A549 (cell line): Measurements from ENCODE around the gene HGFAC. TPM values are rescaled to one million over a fixed set of nuclear protein-coding genes. Genes with fewer than 3 reads are reported as not detected.

ENCODE experiments used
- ATAC-seq, 2 experiments: fragments of 200-7000 bp in 1 of 2; fragments of >200 bp in 1 of 2; cut with Nextera tagmentation in 1 of 2; cut with Tn5 transposase in 1 of 2; 3 replicates each; pipeline versions ENCODE4 v1.8.0 to v1.9.1; 2018 to 2020; ENCODE audit warnings: mild to moderate bottlenecking in 1 of 2, moderate library complexity in 1 of 2
- CTCF ChIA-PET: fragments of 300-600 bp; sonication (Branson Sonifier 250); formaldehyde crosslinking; extraction: SDS; loops from one replicate; lab custom pipeline; 2021; ENCODE audit warnings: antibody characterized with exemption, inconsistent platforms; lab: Yijun Ruan, JAX
- POLR2A ChIA-PET: fragments of 350-600 bp; formaldehyde crosslinking; extraction: SDS; loops from one replicate; lab custom pipeline; 2021; ENCODE audit warnings: antibody characterized with exemption, inconsistent platforms; lab: Yijun Ruan, JAX
- DNase-seq, 2 experiments: peaks; one replicate each; pipeline versions ENCODE4 v3.0.0 to v3.0.0-alpha.2; 2011 to 2016; ENCODE audit warnings: low read depth in 1 of 2, low spot score in 1 of 2
- FAIRE-seq: peaks from 2 replicates; lab custom pipeline; 2011; peaks lifted over from hg19 to GRCh38; lab: Jason Lieb, UNC
- H3K27ac ChIP-seq, 2 experiments: fragments of >200 bp; sonication (Bioruptor Twin); formaldehyde crosslinking; 3 replicates each; pipeline ENCODE4 v1.5.1; 2016 to 2017
- H3K4me1 ChIP-seq: fragments of >200 bp; sonication (Bioruptor Twin); formaldehyde crosslinking; 3 replicates; pipeline ENCODE4 v1.6.1; 2016
- H3K4me2 ChIP-seq: fragments of >200 bp; sonication (Bioruptor Twin); formaldehyde crosslinking; 3 replicates; pipeline ENCODE4 v1.6.1; 2016
- H3K4me3 ChIP-seq: fragments of >200 bp; sonication (Bioruptor Twin); formaldehyde crosslinking; 3 replicates; pipeline ENCODE4 v1.5.1; 2016
- H3K9me3 ChIP-seq: fragments of >200 bp; sonication (Bioruptor Twin); formaldehyde crosslinking; 3 replicates; pipeline ENCODE4 v1.6.1; 2016
- ESRRA ChIP-seq: fragments of 150-350 bp; IDR thresholded peaks from 2 replicates; pipeline ENCODE4 v1.6.1; 2014; ENCODE audit warnings: mild to moderate bottlenecking, low read length, borderline replicate concordance
- FOSL2 ChIP-seq, 2 experiments: fragments of 450-650 bp in 1 of 2; fragments of >200 bp in 1 of 2; sonication (Bioruptor Twin) in 1 of 2; formaldehyde crosslinking; IDR thresholded peaks; 2 replicates each; pipeline versions ENCODE4 v1.5.0 to v1.6.1; 2016 to 2020; ENCODE audit warnings: mild to moderate bottlenecking in 1 of 2, moderate library complexity in 1 of 2
- HDAC2 ChIP-seq: fragments of 200-600 bp; sonication (generic); IDR thresholded peaks from 2 replicates; pipeline ENCODE4 v1.6.1; 2016
- HOXA7 ChIP-seq: fragments of 250-450 bp; sonication (Bioruptor Pico); IDR thresholded peaks from 2 replicates; pipeline ENCODE4 v1.5.0; 2020; ENCODE audit warnings: mild to moderate bottlenecking, moderate library complexity
- KDM5A ChIP-seq: fragments of 200-600 bp; sonication (generic); IDR thresholded peaks from 2 replicates; pipeline ENCODE4 v1.6.1; 2016; ENCODE audit warnings: antibody characterized with exemption, mild to moderate bottlenecking
- NFE2L2 ChIP-seq: fragments of 150-350 bp; conservative IDR thresholded peaks from 2 replicates; pipeline ENCODE4 v1.6.1; 2014; ENCODE audit warnings: low read length
- NPAS2 ChIP-seq: fragments of 250-450 bp; sonication (Bioruptor Pico); IDR thresholded peaks from 2 replicates; pipeline ENCODE4 v1.8.0; 2022; ENCODE audit warnings: mild to moderate bottlenecking, moderate library complexity, borderline replicate concordance
- POLR2AphosphoS2 ChIP-seq: conservative IDR thresholded peaks from 2 replicates; pipeline ENCODE4 v1.6.1; 2012; ENCODE audit warnings: low read length, improper control_type of control experiment, inconsistent platforms
- RARB ChIP-seq: fragments of 250-450 bp; sonication (Bioruptor Pico); IDR thresholded peaks from 2 replicates; pipeline ENCODE4 v1.8.0; 2021; ENCODE audit warnings: mild to moderate bottlenecking, moderate library complexity
- RCOR1 ChIP-seq: fragments of 150-350 bp; IDR thresholded peaks from 2 replicates; pipeline ENCODE4 v1.6.1; 2014; ENCODE audit warnings: antibody characterized with exemption, low read length, low read depth
- SMC3 ChIP-seq: fragments of >200 bp; sonication (Bioruptor Twin); formaldehyde crosslinking; IDR thresholded peaks from 3 replicates; pipeline ENCODE4 v1.6.1; 2018; ENCODE audit warnings: inconsistent platforms
- ZFP36 ChIP-seq: fragments of 450-650 bp; IDR thresholded peaks from 2 replicates; pipeline ENCODE4 v1.6.1; 2014; ENCODE audit warnings: borderline replicate concordance; ENCODE audit not compliant: partially characterized antibody
- WGBS: methylation state at CpG from one replicate; pipeline ENCODE4 v1.1.6; 2017; ENCODE audit errors: missing lambda C conversion rate; 5-methylcytosine and 5-hydroxymethylcytosine counted together
- polyA plus RNA-seq, 4 experiments: library from polyadenylated mRNA; depleted of rRNA in 3 of 4; stranded (reverse); fragments of >200 nt; fragmentation: RNase III in 1 of 4; extraction: RNeasy Plus Mini Kit Qiagen cat#74134 plus additional on column Dnase treatment in 1 of 4; gene quantifications; 2 replicates in 3 of 4; 3 replicates in 1 of 4; pipeline ENCODE4 v1.2.3, GENCODE V29; 2011 to 2017
- TF ChIP-seq, protein P1 (sequence below): fragments of >200 bp; sonication (Bioruptor Twin); formaldehyde crosslinking; IDR thresholded peaks from 3 replicates; pipeline ENCODE4 v1.6.1; 2016
- TF ChIP-seq, protein P2 (sequence below): IDR thresholded peaks from 2 replicates; pipeline ENCODE4 v1.6.1; 2012
- TF ChIP-seq, protein P3 (sequence below): fragments of 250-450 bp; sonication (Bioruptor Pico); IDR thresholded peaks from 2 replicates; pipeline ENCODE4 v1.5.0; 2020; ENCODE audit warnings: low read depth, mild to moderate bottlenecking, moderate library complexity
- TF ChIP-seq, protein P4 (sequence below): fragments of 200-600 bp; sonication (generic); IDR thresholded peaks from 2 replicates; pipeline ENCODE4 v1.6.1; 2016; ENCODE audit warnings: antibody characterized with exemption, mild to moderate bottlenecking, moderate library complexity

HGFAC gene
- polyA plus RNA-seq, 2 of the 4 experiments (the other 2 are of a cell fraction) = 0.25 TPM; not detected in 1

DNA sequence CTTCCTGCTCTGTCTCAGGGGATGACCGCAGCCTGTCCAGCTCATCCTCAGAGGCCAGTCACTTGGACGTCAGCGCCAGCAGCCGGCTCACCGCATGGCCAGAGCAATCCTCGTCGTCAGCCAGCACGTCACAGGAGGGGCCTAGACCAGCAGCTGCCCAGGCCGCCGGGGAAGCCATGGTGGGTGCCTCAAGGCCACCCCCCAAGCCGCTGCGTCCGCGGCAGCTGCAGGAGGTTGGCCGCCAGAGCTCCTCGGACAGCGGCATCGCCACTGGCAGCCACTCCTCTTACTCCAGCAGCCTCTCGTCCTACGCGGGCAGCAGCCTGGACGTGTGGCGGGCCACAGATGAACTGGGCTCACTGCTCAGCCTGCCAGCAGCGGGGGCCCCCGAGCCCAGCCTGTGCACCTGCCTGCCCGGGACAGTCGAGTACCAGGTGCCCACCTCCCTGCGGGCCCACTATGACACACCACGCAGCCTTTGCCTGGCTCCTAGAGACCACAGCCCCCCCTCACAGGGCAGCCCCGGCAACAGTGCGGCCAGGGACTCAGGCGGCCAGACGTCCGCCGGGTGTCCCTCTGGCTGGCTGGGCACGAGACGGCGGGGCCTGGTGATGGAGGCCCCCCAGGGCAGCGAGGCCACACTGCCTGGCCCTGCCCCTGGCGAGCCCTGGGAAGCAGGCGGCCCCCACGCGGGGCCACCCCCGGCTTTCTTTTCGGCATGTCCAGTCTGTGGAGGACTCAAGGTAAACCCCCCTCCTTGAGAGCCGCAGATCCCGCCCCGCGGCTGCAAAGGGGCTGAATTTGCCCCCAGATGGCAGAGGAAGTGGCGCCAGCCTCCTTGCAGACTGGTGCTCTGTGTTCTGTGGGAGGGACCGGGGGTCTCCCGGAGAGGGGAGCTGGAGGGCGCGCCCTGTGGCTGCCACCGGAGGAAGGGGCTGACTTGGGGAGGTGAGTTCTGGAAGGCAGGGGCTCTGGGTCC, 51.3 kb downstream of the HGFAC start (continued):
- TF ChIP-seq, protein P1, sequence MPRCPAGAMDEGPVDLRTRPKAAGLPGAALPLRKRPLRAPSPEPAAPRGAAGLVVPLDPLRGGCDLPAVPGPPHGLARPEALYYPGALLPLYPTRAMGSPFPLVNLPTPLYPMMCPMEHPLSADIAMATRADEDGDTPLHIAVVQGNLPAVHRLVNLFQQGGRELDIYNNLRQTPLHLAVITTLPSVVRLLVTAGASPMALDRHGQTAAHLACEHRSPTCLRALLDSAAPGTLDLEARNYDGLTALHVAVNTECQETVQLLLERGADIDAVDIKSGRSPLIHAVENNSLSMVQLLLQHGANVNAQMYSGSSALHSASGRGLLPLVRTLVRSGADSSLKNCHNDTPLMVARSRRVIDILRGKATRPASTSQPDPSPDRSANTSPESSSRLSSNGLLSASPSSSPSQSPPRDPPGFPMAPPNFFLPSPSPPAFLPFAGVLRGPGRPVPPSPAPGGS = no peak
- TF ChIP-seq FOSL2 (IDR thresholded peaks at IDR 0.05) (no peak), FOSL2 (CRISPR knock-in tag; IDR thresholded peaks at IDR 0.05) (no peak), HOXA7 (no peak)

DNA sequence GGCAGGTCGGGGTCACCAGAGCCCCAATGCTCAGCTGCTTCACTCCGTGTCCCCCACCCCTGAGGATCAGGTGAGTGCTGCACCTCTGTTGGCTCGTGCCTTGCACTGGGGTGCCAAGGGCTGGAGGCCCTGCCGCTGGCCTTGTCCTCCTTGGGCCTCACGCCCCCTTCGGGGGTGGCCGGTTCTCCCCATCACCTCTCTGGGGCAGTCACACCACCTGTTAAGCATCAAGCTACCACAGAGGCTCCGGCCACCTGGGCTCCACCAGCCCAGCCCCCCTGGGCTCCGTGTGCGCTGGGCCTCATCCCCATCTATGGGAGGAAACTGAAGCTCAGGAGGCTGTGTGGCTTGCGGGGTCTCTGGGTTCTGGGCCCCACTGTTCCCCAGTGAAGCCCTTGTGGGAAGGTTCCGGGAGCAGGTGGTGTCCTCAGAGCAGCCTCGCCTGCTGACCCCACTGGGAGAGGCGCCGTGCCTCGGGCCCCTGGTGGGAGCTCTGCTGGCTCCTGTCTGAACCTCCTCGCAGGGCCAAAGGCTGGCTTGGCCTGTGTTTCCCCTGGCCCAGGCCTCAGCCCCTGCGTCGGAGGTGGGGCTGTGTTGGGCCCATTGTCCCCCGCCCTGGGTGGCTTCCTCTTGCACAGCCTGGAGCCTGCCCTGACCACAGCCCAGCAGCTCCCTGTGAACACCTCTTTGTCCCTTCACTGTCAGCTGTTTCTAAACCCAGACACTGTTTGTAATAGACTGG, 52.1 kb downstream of the HGFAC start:
- no peak for DNase-seq
- Histone ChIP-seq H3K4me1 (no peaks in the 10 kb centered on the region), H3K9me3 (no peaks in the 10 kb centered on the region), H3K27ac (no peak overlapping the region), H3K4me3 (no peak overlapping the region), H3K4me2 (no peak overlapping the region)
- WGBS = 50% methylated on average over 5 of the region's 20 CpGs
- CTCF ChIA-PET = interaction anchor here (0.6 to 1.7 kb wide), 2 partner anchors 8 to 13 kb away, joined by 3 to 9 read pairs; no protein-coding TSS in a partner anchor
- no peak for FAIRE-seq
- peak in 1 of 2 experiments; percentile 23; a peak in 3 of 6 replicates for ATAC-seq
- TF ChIP-seq RARB = no peak
- TF ChIP-seq ZFP36 = no peak
- TF ChIP-seq POLR2AphosphoS2 = no peak
- TF ChIP-seq NPAS2 (CRISPR knock-in tag) = no peak
- TF ChIP-seq, protein P2, sequence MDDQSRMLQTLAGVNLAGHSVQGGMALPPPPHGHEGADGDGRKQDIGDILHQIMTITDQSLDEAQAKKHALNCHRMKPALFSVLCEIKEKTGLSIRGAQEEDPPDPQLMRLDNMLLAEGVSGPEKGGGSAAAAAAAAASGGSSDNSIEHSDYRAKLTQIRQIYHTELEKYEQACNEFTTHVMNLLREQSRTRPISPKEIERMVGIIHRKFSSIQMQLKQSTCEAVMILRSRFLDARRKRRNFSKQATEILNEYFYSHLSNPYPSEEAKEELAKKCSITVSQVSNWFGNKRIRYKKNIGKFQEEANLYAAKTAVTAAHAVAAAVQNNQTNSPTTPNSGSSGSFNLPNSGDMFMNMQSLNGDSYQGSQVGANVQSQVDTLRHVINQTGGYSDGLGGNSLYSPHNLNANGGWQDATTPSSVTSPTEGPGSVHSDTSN = no peak
- TF ChIP-seq NFE2L2 = no peak
- no peak for TF ChIP-seq ESRRA
- no peak for TF ChIP-seq HOXA7
- no peak for TF ChIP-seq FOSL2 (IDR thresholded peaks at IDR 0.05)
- TF ChIP-seq FOSL2 (CRISPR knock-in tag; IDR thresholded peaks at IDR 0.05) = no peak
- TF ChIP-seq HDAC2 = no peak
- no peak for TF ChIP-seq KDM5A
- TF ChIP-seq, protein P3, sequence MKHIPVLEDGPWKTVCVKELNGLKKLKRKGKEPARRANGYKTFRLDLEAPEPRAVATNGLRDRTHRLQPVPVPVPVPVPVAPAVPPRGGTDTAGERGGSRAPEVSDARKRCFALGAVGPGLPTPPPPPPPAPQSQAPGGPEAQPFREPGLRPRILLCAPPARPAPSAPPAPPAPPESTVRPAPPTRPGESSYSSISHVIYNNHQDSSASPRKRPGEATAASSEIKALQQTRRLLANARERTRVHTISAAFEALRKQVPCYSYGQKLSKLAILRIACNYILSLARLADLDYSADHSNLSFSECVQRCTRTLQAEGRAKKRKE (CRISPR knock-in tag) = no peak
- TF ChIP-seq, protein P4, sequence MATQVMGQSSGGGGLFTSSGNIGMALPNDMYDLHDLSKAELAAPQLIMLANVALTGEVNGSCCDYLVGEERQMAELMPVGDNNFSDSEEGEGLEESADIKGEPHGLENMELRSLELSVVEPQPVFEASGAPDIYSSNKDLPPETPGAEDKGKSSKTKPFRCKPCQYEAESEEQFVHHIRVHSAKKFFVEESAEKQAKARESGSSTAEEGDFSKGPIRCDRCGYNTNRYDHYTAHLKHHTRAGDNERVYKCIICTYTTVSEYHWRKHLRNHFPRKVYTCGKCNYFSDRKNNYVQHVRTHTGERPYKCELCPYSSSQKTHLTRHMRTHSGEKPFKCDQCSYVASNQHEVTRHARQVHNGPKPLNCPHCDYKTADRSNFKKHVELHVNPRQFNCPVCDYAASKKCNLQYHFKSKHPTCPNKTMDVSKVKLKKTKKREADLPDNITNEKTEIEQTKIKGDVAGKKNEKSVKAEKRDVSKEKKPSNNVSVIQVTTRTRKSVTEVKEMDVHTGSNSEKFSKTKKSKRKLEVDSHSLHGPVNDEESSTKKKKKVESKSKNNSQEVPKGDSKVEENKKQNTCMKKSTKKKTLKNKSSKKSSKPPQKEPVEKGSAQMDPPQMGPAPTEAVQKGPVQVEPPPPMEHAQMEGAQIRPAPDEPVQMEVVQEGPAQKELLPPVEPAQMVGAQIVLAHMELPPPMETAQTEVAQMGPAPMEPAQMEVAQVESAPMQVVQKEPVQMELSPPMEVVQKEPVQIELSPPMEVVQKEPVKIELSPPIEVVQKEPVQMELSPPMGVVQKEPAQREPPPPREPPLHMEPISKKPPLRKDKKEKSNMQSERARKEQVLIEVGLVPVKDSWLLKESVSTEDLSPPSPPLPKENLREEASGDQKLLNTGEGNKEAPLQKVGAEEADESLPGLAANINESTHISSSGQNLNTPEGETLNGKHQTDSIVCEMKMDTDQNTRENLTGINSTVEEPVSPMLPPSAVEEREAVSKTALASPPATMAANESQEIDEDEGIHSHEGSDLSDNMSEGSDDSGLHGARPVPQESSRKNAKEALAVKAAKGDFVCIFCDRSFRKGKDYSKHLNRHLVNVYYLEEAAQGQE = no peak
- TF ChIP-seq SMC3 = no peak
- no peak for TF ChIP-seq RCOR1
- POLR2A ChIA-PET = no interaction called here
